GM12864 (cell line): ENCODE data around the gene MAP3K15.

Experiments
- DNase-seq: peaks from one replicate; pipeline ENCODE4 v3.0.0-alpha.2; 2011; ENCODE audit warnings: low read depth
- H3K4me3 ChIP-seq: 2 replicates; pipeline ENCODE4 v1.5.1; 2011; ENCODE audit warnings: mild to moderate bottlenecking, low read depth, low read length, control low read depth
- CTCF ChIP-seq: IDR thresholded peaks from 2 replicates; pipeline ENCODE4 v1.5.1; 2011; ENCODE audit warnings: low read depth, mild to moderate bottlenecking, moderate library complexity, low read length, control low read depth, inconsistent platforms; ENCODE audit errors: missing control alignments

The MAP3K15 gene

GRCh38 chrX:19548279-19548678 lies 33.0 kb upstream of the MAP3K15 start:
- TF ChIP-seq CTCF = no peak
- no peak for DNase-seq
- H3K4me3 ChIP-seq = no peak overlapping the region

GRCh38 chrX:19545651-19546050 lies 30.3 kb upstream of the MAP3K15 start:
- no peak for TF ChIP-seq CTCF
- no peak overlapping the region for H3K4me3 ChIP-seq
- DNase-seq = no peak

- no peak for DNase-seq
- peak; percentile 65 for TF ChIP-seq CTCF
- H3K4me3 ChIP-seq = no peak overlapping the region
Measured at GRCh38 chrX:19544693-19545305, 29.5 kb upstream of the MAP3K15 start.

- DNase-seq = no peak
- H3K4me3 ChIP-seq = no peak overlapping the region
- no peak for TF ChIP-seq CTCF
Measured at GRCh38 chrX:19543951-19544381, 28.7 kb upstream of the MAP3K15 start.

- no peak for DNase-seq
- no peak overlapping the region for H3K4me3 ChIP-seq
- TF ChIP-seq CTCF = no peak
Measured at GRCh38 chrX:19543020-19543715, 27.9 kb upstream of the MAP3K15 start.

GRCh38 chrX:19541931-19542330 lies 26.6 kb upstream of the MAP3K15 start:
- no peak overlapping the region for H3K4me3 ChIP-seq
- TF ChIP-seq CTCF = no peak
- no peak for DNase-seq

GRCh38 chrX:19541196-19541595 lies 25.9 kb upstream of the MAP3K15 start:
- H3K4me3 ChIP-seq = no peak overlapping the region
- DNase-seq = no peak
- TF ChIP-seq CTCF = no peak
